ENCODE data around the gene LRRC45.
A peak's percentile ranks its signal among the peaks of the same experiment; 100 is the strongest.

Gene LRRC45

GRCh38 chr17:82007228-82007494 is 15.9 kb upstream of the LRRC45 start:
- H3K27me3 ChIP-seq (ENCODE audit: control insufficient read depth, insufficient read depth, low read length), result no peaks in the 10 kb centered on the region
- H3K36me3 ChIP-seq (ENCODE audit: control insufficient read depth, insufficient read depth, low read length), result no peaks in the 10 kb centered on the region
- H3K4me1 ChIP-seq (ENCODE audit: control insufficient read depth, insufficient read depth, low read length), result peaks cover 18% of the 10 kb centered on the region
- no peak overlapping the region for H3K4me3 ChIP-seq (ENCODE audit: low read length)
- H3K9ac ChIP-seq (ENCODE audit: low read length), result no peak overlapping the region
- no peak overlapping the region for H3K27ac ChIP-seq (ENCODE audit: low read depth, low read length)

GRCh38 chr17:82007495-82008257 is 15.4 kb upstream of the LRRC45 start:
- H3K27me3 ChIP-seq (ENCODE audit: control insufficient read depth, insufficient read depth, low read length), result no peaks in the 10 kb centered on the region
- H3K27ac ChIP-seq (ENCODE audit: low read depth, low read length), result no peak overlapping the region
- no peak overlapping the region for H3K9ac ChIP-seq (ENCODE audit: low read length)
- no peaks in the 10 kb centered on the region for H3K36me3 ChIP-seq (ENCODE audit: control insufficient read depth, insufficient read depth, low read length)
- peaks cover 18% of the 10 kb centered on the region for H3K4me1 ChIP-seq (ENCODE audit: control insufficient read depth, insufficient read depth, low read length)
- H3K4me3 ChIP-seq (ENCODE audit: low read length), result no peak overlapping the region

GRCh38 chr17:82008258-82008940 is 14.7 kb upstream of the LRRC45 start:
- Histone ChIP-seq H3K36me3 (ENCODE audit: control insufficient read depth, insufficient read depth, low read length) (no peaks in the 10 kb centered on the region), H3K4me3 (ENCODE audit: low read length) (no peak overlapping the region), H3K9ac (ENCODE audit: low read length) (no peak overlapping the region), H3K27ac (ENCODE audit: low read depth, low read length) (no peak overlapping the region), H3K4me1 (ENCODE audit: control insufficient read depth, insufficient read depth, low read length) (peaks cover 15% of the 10 kb centered on the region), H3K27me3 (ENCODE audit: control insufficient read depth, insufficient read depth, low read length) (no peaks in the 10 kb centered on the region)

- Histone ChIP-seq H3K27ac (ENCODE audit: low read depth, low read length) (no peak overlapping the region), H3K36me3 (ENCODE audit: control insufficient read depth, insufficient read depth, low read length) (no peaks in the 10 kb centered on the region), H3K9ac (ENCODE audit: low read length) (no peak overlapping the region)
Measured at GRCh38 chr17:82008941-82009405, 14.1 kb upstream of the LRRC45 start.

GRCh38 chr17:82009413-82009812 is 13.7 kb upstream of the LRRC45 start:
- Histone ChIP-seq H3K36me3 (ENCODE audit: control insufficient read depth, insufficient read depth, low read length) (no peaks in the 10 kb centered on the region), H3K9ac (ENCODE audit: low read length) (no peak overlapping the region), H3K4me1 (ENCODE audit: control insufficient read depth, insufficient read depth, low read length) (peaks cover 13% of the 10 kb centered on the region), H3K27me3 (ENCODE audit: control insufficient read depth, insufficient read depth, low read length) (no peaks in the 10 kb centered on the region), H3K27ac (ENCODE audit: low read depth, low read length) (no peak overlapping the region), H3K4me3 (ENCODE audit: low read length) (no peak overlapping the region)

More at GRCh38 chr17:82008941-82009405, 14.1 kb upstream of the LRRC45 start:
- no peaks in the 10 kb centered on the region for H3K27me3 ChIP-seq (ENCODE audit: control insufficient read depth, insufficient read depth, low read length)
- peaks cover 17% of the 10 kb centered on the region for H3K4me1 ChIP-seq (ENCODE audit: control insufficient read depth, insufficient read depth, low read length)
- no peak overlapping the region for H3K4me3 ChIP-seq (ENCODE audit: low read length)

- Histone ChIP-seq H3K36me3 (ENCODE audit: control insufficient read depth, insufficient read depth, low read length) (no peaks in the 10 kb centered on the region), H3K27me3 (ENCODE audit: control insufficient read depth, insufficient read depth, low read length) (no peaks in the 10 kb centered on the region), H3K4me1 (ENCODE audit: control insufficient read depth, insufficient read depth, low read length) (peaks cover 13% of the 10 kb centered on the region), H3K4me3 (ENCODE audit: low read length) (no peak overlapping the region), H3K27ac (ENCODE audit: low read depth, low read length) (no peak overlapping the region), H3K9ac (ENCODE audit: low read length) (no peak overlapping the region)
Measured at GRCh38 chr17:82010575-82011525, 12.3 kb upstream of the LRRC45 start.

- Histone ChIP-seq H3K4me3 (ENCODE audit: low read length) (no peak overlapping the region), H3K36me3 (ENCODE audit: control insufficient read depth, insufficient read depth, low read length) (no peaks in the 10 kb centered on the region), H3K9ac (ENCODE audit: low read length) (no peak overlapping the region), H3K4me1 (ENCODE audit: control insufficient read depth, insufficient read depth, low read length) (peaks cover 7% of the 10 kb centered on the region), H3K27ac (ENCODE audit: low read depth, low read length) (no peak overlapping the region), H3K27me3 (ENCODE audit: control insufficient read depth, insufficient read depth, low read length) (no peaks in the 10 kb centered on the region)
Measured at GRCh38 chr17:82011617-82012187, 11.4 kb upstream of the LRRC45 start.

- H3K27ac ChIP-seq (ENCODE audit: low read depth, low read length), result peak overlapping the region; percentile 72
Measured at GRCh38 chr17:82012261-82012639, 10.9 kb upstream of the LRRC45 start.

GRCh38 chr17:82012640-82013295 is 10.3 kb upstream of the LRRC45 start:
- no peak overlapping the region for H3K4me3 ChIP-seq (ENCODE audit: low read length)
- H3K27me3 ChIP-seq (ENCODE audit: control insufficient read depth, insufficient read depth, low read length), result no peaks in the 10 kb centered on the region
- no peaks in the 10 kb centered on the region for H3K36me3 ChIP-seq (ENCODE audit: control insufficient read depth, insufficient read depth, low read length)
- no peak overlapping the region for H3K9ac ChIP-seq (ENCODE audit: low read length)
- H3K4me1 ChIP-seq (ENCODE audit: control insufficient read depth, insufficient read depth, low read length), result peaks cover 6% of the 10 kb centered on the region
- peak overlapping the region; percentile 72 for H3K27ac ChIP-seq (ENCODE audit: low read depth, low read length)

More at GRCh38 chr17:82012261-82012639, 10.9 kb upstream of the LRRC45 start:
- peaks cover 6% of the 10 kb centered on the region for H3K4me1 ChIP-seq (ENCODE audit: control insufficient read depth, insufficient read depth, low read length)
- H3K36me3 ChIP-seq (ENCODE audit: control insufficient read depth, insufficient read depth, low read length), result no peaks in the 10 kb centered on the region
- H3K4me3 ChIP-seq (ENCODE audit: low read length), result no peak overlapping the region
- H3K27me3 ChIP-seq (ENCODE audit: control insufficient read depth, insufficient read depth, low read length), result no peaks in the 10 kb centered on the region
- no peak overlapping the region for H3K9ac ChIP-seq (ENCODE audit: low read length)

GRCh38 chr17:82013341-82013740 is 9.8 kb upstream of the LRRC45 start:
- Histone ChIP-seq H3K27ac (ENCODE audit: low read depth, low read length) (peak overlapping the region; percentile 72), H3K9ac (ENCODE audit: low read length) (no peak overlapping the region), H3K4me3 (ENCODE audit: low read length) (no peak overlapping the region), H3K27me3 (ENCODE audit: control insufficient read depth, insufficient read depth, low read length) (no peaks in the 10 kb centered on the region), H3K36me3 (ENCODE audit: control insufficient read depth, insufficient read depth, low read length) (no peaks in the 10 kb centered on the region), H3K4me1 (ENCODE audit: control insufficient read depth, insufficient read depth, low read length) (peaks cover 6% of the 10 kb centered on the region)

GRCh38 chr17:82013772-82014321 is 9.3 kb upstream of the LRRC45 start:
- Histone ChIP-seq H3K4me1 (ENCODE audit: control insufficient read depth, insufficient read depth, low read length) (peaks cover 6% of the 10 kb centered on the region), H3K36me3 (ENCODE audit: control insufficient read depth, insufficient read depth, low read length) (no peaks in the 10 kb centered on the region), H3K27me3 (ENCODE audit: control insufficient read depth, insufficient read depth, low read length) (no peaks in the 10 kb centered on the region), H3K27ac (ENCODE audit: low read depth, low read length) (peak overlapping the region; percentile 72), H3K4me3 (ENCODE audit: low read length) (no peak overlapping the region), H3K9ac (ENCODE audit: low read length) (no peak overlapping the region)
